Stimulated activated CD8-positive, alpha-beta memory T cell treated with anti-CD3 and anti-CD28 coated beads, Interleukin-12 subunit alpha, Interleukin-12 subunit beta, amount 100 ng/mL, for 1 hour (primary cell): Measurements from ENCODE around the gene COMT.
"Not testable (repeated sequence)": the region's sequence is repeated elsewhere in the genome, so short reads cannot be mapped to it uniquely, and the experiment has no call there.

Experiments used
- DNase-seq: peaks from one replicate; pipeline ENCODE4 v3.0.0-alpha.2; 2020; ENCODE audit warnings: low read depth

Gene COMT

DNA sequence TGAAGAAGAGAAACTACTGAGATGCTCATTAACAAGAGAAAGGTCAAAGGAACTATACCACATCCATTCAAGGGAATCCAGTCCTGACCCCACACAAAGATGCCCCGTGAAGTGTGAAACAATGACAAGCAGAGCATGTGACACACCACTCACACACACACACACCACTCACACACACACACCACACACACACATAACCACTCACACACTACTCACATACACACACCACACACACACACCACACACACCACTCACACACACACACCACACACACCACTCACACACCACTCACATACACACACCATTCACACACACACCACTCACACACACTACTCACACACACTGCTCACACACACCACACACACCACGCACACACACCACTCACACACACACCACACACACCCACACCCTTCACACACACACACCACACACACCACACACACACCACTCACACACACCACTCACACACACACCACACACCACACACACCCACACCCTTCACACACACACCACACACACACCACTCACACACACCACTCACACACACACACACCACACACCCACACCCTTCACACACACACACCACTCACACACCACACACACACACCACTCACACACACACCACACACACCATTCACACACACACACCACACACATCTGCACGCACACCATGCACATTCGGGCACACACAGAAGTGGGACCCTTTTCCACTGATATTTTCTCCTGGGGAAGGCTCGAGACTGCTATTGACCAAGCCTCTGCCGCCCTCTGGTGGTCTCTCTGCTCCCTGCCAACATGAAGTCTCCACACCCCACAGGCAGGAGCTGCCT, 32.0 kb upstream of the COMT start:
- peak; percentile 78 for DNase-seq

DNA sequence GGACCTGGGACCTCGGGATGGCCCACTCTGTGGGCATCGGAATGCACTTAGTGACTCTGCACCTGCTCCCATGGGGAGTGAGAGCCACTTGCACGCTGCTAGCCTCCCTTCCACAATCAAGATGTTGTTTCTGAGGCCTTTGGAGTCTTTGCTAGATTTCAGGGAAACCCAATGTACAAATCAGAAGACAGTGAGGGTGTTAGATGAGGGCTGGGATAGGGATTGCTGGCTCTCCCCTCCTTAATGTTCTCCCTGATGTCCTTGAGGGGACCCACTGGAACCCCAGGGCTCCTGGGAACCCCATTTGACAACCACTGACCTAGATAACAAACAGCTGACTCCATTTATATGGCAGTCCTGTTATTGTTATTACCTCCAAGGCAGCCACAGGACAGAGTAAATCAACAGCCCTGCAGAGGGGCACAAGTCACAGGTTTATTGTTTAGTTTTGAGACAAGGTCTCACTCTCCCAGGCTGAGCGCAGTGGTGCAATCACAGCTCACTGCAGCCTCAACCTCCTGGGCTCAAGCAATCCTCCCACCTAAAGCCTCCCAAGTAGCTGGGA, 31.3 kb upstream of the COMT start:
- no peak for DNase-seq

DNA sequence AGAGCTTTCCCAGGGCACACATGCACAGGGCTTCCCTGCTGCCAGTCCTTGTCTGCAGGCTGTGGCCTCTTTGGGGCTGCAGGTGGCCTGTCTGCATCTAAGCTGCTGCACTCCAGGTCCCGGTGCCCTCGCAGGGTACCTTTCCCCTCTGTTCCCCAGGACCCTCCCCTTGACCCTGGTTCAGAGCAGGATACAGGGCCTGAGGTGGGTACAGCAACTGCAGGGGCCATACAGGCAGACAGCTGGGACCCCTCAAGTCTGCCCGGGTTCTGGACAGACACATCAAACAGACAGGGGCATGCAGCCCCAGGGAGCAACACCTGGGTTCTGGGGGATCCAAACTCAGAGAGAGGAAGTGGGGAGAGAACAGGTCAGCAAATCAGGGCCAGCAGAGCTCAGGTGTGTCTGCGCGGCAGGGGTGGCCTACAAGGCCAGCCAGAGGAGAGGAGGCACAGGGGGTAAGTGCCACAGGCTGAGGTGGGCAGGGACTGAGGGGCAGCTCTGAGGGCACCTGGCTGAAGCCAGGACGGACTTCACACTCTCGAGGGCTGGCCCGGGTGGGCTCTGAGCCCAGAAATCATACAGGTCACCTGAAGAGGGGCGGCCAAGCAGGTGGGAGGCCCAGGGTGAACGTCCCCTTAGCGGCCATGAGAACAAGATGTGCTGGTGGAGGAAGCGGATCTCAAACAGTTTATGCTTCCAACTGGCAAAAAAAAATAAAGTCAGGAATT, 29.9 kb upstream of the COMT start:
- no peak for DNase-seq

DNA sequence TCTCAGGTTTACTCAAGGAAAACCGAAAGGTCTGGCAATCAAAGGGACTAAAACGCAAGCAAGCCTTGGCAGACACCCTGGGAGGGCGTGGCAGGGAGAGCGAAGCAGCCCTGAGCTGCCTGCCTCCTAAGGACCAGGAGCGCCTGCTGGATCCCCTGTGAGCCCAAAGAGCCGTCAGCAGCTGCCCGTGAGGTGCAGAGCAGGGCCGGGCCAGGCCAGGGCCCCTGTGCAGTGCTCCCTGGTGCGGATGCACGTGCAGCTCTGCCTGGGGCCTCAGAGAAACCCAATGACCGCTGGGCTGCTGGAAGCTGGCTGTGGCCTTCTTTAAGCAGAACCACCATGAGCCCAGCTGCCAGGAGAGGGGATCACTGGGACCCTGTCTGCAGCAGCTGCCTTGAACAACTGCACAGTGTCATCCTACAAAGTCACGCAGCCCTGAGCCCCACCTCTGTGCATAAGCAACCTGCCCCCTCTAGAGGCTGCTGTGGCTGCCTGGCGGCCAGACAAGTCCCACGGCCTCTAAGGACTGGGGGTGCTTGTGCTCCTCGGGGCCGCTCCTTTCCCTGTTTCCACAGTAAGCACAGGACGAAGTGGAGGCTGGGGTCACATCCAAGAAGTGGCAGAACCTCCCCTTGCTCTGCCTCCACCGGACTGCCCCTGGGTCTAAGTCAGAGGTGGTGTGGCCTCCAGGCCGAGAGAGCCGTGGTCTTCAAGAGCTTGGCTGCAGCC, 29.1 kb upstream of the COMT start:
- DNase-seq = no peak

DNA sequence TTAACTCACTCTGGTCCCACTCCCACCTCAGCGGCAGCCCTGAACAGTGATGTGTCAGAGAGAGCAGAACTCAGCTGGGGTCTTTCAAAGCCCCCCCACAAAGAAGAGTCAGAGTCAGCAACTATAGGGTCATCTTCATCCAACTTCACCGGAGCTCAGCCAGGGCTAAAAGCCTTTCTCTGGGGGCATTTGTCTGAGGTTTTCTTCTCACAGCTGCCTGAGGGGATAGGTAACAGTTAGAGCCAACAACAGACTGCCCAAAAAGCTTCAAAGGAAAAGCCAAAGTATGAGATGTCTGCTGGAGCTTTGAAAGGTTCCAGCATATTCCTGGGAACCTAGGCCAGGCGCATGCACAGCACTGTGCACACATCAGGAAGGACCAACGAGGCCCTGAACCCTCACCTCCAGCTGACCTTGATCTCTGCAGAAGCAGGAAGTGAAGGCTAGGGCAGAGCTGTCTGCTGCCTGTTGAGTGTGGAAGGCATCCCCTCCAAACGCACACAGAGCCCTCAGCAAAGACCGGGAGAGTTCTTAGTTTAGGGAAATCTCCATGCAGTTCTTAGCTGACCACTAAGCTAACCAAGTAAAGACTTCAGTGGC, 28.1 kb upstream of the COMT start:
- no peak for DNase-seq

DNA sequence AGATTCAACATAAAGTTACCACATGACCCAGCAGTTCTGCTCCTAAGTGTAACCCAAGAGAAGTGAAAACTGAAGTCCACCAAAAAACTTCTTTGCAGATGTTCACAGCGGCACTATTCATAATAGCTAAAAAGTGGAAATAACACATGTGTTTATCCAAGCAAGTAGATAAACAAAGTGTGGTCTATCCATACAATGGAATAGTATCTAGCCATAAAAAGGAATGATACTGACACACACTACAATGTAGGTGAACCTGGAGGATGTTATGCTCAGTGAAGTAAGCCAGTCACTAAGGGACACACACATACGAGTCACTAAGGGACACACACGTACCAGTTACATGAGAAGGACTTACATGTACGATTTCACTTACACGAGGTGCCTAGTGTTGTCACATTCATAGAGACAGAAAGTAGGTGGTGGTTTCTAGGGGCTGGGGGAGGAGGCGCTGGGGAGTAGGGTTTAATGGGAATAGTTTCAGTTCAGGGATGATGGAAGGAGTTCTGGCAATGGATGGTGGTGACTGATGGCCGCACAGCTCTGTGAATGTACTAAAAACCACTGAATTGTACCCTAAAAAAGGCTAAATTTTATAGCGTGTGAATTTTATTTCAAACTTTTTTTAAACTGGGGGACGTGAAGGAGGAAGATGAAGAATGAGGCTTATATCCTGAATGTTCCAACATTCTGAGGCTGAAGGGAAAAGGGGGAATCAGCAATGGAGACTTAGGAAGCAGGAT, 27.2 kb upstream of the COMT start:
- no peak for DNase-seq

DNA sequence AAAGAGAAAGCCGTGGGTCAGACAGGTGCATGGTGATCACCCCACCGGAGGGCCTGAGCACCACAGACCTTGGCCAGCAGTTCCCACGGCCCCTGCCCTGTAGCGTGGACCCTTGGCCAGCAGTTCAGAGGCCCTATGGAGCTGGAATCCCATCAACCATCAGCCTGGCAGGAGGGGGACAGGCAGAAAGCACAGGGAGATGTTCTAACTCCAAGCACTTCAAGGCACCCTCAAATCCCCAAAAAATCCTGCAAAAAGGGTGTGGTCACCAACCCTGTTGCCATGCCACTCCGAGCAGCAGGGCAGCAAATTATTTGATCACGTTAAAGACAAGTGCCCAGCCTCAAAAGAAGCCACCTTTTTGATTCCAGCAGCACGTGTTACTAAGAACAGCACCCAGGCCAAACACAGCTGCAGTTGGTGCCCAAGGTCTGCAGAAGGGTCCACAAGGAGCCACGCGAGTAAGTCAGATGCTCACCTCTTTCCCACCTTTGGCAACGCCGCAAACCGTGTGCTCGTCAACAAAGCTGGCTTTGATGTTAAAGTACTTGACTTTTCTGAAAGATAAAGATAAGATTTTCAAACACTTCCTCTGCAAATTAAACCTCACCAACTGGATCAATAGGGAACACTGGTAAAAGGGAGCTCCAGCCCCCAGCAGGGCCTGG, 26.2 kb upstream of the COMT start:
- no peak for DNase-seq

DNA sequence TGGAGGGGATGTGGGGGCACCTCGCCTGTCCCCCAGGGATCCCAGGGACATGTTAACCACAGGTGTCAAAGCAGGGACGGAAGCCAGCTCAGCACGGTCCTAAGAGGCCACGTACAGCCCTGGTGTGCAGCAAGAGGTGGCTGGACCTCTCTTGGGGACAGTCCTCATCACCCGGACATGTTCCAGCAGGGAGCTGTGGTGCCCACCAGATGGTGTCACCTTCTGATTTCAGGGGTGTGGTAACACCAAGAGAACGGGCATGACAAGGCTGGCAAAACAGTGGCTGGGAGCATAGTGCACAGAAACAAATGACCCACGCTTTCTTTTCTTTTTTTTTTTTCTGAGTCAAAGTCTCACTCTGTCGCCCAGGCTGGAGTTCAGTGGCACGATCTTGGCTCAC, 25.6 kb upstream of the COMT start:
- no peak for DNase-seq

DNA sequence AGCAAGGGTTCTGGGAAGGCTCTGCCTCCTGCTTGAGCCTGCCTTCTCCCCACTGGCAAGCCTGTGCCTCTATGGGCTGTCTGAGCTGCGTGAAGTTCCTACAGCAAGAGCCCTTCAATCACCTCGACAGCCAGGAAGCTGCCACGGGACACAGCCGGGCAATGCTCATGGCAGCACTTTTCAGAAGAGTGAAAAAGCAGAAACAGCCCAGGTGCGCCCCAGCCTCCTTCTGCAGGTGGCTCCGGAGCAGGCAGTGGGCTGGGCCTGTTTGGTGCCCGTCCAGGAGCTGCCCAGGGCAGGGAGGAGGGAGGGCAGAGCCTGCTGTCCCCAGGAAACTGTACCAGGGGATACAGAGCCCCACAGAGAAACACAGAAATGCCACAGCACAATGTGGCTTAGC, 24.6 kb upstream of the COMT start:
- no peak for DNase-seq

DNA sequence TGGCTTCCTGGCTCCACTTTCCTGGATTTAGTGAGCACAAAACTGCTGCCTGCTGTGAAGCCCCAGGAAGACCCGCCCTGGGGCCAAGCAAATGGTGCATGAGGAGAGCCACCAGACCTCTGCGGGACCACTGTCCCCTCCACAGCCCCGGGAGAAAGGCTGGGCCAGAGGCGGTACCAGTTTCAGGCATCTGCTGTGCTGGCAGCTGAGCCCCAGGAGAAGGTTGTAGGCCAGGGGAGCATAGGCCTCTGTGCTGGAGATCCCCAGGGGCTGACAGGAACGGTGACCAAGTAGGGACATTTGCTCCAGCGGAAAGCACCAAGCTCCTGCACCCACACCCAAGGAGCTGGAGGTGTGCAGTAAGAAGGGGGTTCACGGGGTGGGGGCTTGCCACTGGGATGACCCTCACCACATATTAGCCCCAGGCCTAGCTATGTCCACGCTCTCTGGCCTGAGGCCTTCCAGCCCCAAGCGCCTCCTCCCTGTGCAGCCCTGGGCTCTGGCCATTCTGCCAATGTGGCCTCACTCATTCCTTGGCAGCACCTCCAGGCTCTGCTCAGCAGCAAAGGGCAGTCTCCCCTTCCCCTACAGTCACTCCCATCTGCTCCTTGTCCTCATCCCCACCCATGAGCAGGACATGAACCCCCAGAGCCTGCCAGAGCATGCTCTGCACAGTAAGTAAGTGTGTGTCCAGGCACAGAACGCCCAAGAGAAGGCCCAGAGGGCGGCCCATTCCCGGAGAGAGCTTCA, 24.0 kb upstream of the COMT start:
- DNase-seq = no peak

DNA sequence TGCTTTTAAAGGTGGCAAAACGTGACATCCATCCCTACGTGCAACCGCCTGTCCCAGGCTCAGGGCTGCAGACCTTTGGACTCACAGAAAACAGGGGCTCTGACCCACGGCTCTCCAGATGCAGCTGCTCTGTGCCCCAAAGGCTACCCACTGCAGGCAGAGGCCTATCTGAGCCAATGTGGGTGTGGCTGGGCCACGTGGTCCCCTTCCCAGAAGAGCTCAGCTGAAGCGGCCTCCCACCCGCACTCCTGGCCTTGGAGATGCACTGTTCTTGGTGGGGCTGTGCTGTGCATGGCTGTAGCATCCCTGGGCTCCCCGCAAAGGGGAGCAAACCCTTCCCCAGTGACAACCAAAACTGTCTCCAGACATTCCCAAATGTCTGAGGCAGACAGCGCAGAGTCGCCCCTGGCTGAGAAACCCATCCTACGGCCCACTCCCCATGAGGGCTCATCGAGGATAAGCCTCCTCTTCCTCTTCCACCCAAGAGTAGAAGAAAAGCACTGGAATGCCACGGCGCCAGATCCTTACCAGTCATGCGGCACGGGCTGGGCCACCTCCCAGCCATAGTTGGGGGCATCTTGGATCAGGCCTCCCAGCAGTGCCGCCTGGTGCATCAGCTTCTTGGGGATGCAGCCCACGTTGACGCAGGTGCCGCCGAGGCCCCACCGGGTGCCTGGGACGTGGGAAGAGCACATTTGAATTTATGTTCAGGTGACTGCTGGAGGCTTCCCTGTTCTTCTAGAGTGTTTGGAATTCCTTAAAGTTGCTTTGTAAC, 23.1 kb upstream of the COMT start:
- no peak for DNase-seq

DNA sequence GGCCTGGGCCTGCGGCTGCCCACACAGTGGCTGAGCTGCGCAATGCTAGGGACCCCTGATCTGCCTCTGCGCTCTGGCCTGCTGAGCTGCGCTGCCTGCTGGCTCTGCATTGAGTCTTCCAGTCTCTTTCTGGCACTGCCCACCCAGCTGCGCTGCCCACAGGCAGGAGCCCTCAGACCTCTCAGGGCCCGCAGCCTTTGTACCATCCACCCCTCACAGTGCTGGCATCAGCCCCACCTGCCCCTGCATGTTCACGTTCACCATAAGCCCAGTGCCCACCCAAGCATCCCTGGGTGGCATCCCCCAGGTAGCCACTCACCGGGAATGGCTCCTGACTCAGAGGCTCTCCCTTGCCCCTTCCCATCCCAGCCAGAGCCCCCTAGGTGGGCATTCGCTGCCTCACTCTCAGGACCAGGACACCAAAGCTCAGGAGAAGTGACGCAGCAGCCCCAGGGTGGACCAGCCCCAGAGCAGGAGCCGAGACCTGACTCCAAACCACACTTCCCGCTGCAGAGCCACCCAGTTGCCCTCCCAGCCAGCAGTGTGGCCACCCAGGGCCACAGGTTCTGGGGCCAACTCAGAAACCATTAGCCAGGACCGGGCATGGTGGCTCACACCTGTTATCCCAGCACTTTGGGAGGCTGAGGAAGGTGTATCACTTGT, 21.7 kb upstream of the COMT start:
- DNase-seq = no peak

DNA sequence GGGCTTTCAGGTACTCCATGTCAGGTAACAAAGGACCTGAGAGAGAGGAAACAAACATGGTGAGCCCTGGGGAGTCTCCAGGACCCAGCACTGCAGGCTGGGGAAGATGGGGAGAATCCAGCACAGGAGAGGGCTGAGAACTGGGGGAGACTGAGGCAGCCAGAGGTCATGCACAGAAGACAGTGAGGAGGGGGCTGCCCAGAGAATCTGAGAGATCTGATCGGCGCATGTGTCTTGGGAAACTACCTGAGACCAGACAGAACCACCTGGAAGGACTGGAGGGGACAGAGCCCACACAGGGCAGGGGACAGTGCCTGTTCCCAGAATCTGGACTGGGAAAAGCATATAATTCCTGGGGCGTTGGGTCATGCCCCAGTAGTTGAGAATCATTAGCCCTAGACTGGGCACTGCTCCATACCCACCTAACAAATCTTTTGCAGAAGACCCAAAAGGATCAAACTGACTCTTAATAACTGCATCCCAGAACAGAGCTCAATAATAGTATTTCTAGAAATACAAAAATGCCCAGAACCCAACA, 20.0 kb upstream of the COMT start:
- DNase-seq = no peak

DNA sequence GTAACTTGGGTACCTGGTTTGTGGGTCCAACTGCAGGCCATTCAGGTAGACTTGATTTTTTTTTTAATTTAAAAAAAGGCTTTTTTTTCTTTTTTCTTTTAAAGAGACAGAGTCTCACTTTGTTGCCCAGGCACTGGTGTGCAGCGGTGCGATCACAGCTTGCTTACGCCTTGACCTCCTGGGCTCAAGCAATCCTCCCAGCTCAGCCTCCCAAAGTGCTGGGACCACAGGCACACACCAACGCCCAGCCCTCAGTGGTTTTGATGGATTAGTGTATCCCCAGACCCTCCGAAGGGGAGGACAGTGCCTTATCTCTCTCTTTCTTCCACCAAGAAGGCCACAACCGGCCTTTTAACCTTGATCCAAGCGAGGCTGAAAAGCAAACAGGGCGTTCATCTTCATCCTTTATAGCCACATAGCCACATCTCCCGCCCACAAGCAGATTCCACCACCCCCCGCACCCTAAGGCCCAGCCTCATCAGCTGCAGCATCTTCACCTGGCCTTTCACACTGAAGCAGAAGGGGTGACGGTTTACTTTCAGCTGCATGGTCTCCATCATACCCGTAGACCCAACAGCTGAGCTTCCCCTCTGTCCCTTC, 17.6 kb upstream of the COMT start:
- no peak for DNase-seq

DNA sequence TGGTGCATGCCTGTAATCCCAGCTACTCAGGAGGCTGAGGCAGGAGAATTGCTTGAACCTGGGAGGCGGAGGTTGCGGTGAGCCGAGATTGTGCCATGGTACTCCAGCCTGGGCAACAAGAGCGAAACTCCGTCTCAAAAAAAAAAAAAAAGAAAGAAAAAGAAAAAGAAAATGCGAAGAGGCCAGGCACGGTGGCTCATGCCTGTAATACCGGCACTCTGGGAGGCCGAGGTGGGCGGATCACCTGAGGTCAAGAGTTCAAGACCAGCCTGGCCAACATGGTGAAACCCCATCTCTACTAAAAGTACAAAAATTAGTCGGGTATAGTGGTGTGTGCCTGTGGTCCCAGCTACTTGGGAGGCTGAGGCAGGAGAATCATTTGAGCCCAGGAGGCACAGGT, 15.5 kb upstream of the COMT start:
- DNase-seq = not testable (repeated sequence)

DNA sequence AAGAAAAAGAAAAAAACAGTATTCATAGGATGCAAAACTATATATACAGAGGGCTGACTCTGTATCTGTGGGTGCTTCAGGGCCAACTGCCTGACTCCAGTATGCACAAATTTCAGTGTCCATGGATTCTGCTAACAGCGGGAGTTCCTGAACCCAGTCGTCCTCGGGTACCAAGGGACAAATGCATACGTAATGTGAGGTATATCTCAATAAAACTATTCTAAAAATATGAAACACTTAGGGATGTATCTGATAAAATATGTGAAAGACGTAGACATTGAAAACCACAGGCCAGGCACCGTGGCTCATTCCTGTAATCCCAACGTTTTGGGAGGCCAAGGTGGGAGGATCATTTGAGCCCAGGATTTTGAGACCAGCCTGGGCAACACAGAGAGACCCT, 13.9 kb upstream of the COMT start:
- DNase-seq = no peak

DNA sequence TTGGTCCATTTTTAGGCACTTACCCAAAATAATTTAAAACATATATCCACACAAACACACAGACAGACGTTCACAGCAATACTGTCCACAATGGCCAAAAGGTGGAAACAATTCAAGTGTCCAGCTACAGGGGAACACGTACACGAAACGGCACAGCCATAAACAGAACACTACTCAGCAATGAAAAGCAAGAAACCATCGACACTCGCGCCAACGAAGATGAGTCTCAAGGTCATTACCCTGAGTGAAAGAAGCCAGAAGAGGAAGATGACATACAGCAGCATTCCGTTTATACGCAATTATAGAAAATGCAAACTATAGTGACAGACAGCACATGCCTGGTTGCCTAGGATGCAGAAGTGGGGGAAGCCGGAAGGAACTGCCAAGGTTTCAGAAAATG, 13.4 kb upstream of the COMT start:
- DNase-seq = no peak
